ENCODE measurements around the gene MIS18BP1.

Gene MIS18BP1

DNA sequence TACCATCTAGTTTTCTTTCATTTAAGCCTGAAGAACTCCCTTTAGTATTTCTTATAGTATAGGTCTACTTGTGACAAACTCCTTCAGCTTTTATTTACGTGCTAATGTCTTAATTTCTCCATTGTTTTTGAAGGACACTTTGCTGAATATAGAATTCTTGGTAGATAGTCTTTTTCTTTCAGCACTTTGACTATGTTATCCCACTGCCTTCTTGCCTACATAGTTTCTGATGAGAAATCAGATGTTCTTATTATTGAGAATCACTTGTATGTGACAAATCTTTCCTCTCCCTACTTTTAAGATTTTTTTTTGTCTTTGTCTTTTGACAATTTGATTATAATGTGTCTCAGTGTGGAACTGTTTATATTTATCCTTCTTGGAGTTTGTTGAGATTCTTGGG, 5.1 kb upstream of the MIS18BP1 start:
- in situ Hi-C loops (cut with HindIII; ENCODE audit: low pct_ligation_motif_present, low sequenced_read_pairs) = no loop called here
- no peak for DNase-seq
- TF ChIP-seq, protein P1, sequence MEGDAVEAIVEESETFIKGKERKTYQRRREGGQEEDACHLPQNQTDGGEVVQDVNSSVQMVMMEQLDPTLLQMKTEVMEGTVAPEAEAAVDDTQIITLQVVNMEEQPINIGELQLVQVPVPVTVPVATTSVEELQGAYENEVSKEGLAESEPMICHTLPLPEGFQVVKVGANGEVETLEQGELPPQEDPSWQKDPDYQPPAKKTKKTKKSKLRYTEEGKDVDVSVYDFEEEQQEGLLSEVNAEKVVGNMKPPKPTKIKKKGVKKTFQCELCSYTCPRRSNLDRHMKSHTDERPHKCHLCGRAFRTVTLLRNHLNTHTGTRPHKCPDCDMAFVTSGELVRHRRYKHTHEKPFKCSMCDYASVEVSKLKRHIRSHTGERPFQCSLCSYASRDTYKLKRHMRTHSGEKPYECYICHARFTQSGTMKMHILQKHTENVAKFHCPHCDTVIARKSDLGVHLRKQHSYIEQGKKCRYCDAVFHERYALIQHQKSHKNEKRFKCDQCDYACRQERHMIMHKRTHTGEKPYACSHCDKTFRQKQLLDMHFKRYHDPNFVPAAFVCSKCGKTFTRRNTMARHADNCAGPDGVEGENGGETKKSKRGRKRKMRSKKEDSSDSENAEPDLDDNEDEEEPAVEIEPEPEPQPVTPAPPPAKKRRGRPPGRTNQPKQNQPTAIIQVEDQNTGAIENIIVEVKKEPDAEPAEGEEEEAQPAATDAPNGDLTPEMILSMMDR (IDR thresholded peaks at IDR 0.05; ENCODE audit: low read depth, low read length, missing control alignments) = no peak

GRCh38 chr14:45254771-45255170, 1.8 kb upstream of the MIS18BP1 start:
- DNase-seq = no peak
- in situ Hi-C loops (cut with HindIII; ENCODE audit: low pct_ligation_motif_present, low sequenced_read_pairs) = no loop called here
- Histone ChIP-seq H3K27ac (no peak overlapping the region), H3K4me3 (ENCODE audit: low read depth, low read length) (no peak overlapping the region), H3K36me3 (replicated peaks) (no peaks in the 10 kb centered on the region), H3K27me3 (replicated peaks) (no peaks in the 10 kb centered on the region)
- TF ChIP-seq, protein P1 (IDR thresholded peaks at IDR 0.05; ENCODE audit: low read depth, low read length, missing control alignments) = no peak

More for the DNA sequence above, 5.1 kb upstream of the MIS18BP1 start:
- Histone ChIP-seq H3K4me3 (ENCODE audit: low read depth, low read length) (no peak overlapping the region), H3K27me3 (replicated peaks) (no peaks in the 10 kb centered on the region), H3K36me3 (replicated peaks) (no peaks in the 10 kb centered on the region), H3K27ac (no peak overlapping the region)

DNA sequence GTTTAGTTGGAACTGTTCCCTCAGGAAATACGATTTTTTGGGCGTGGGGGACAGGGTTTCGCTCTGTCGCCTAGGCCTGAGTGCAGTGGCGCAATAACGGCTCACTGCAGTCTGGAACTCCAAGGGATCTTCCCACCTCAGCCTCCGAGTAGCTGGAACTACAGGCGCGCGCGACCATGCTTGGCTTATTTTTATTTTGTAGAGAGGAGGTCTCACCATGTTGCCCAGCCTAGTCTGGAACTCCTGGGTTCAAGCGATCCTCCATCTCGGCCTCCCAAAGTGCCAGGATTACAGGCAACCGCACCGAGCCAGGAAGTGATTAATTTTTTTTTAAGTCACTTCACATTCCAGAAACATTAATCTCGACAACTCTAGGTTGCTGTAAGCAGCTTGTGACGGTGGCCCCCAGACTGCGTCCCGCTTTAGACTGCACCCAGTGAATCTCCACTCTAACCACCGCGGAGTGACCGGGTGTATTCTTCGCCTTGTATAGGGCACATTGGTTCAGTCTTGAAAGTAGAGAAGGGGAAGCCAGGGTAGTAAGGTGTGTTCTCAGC, 830 bp upstream of the MIS18BP1 start:
- in situ Hi-C loops (cut with HindIII; ENCODE audit: low pct_ligation_motif_present, low sequenced_read_pairs) = no loop called here
- peak overlapping the region; percentile 87 for H3K27ac ChIP-seq
- peak; percentile 18 for DNase-seq
- TF ChIP-seq, protein P1 (IDR thresholded peaks at IDR 0.05; ENCODE audit: low read depth, low read length, missing control alignments) = no peak
- peak overlapping the region; percentile 84 for H3K4me3 ChIP-seq (ENCODE audit: low read depth, low read length)
- H3K36me3 ChIP-seq (replicated peaks) = no peaks in the 10 kb centered on the region
- no peaks in the 10 kb centered on the region for H3K27me3 ChIP-seq (replicated peaks)

- in situ Hi-C loops (cut with HindIII; ENCODE audit: low pct_ligation_motif_present, low sequenced_read_pairs) = no loop called here
- no peak for DNase-seq
- H3K36me3 ChIP-seq (replicated peaks) = no peaks in the 10 kb centered on the region
- peak overlapping the region; percentile 84 for H3K4me3 ChIP-seq (ENCODE audit: low read depth, low read length)
- peak overlapping the region; percentile 87 for H3K27ac ChIP-seq
- TF ChIP-seq, protein P1 (IDR thresholded peaks at IDR 0.05; ENCODE audit: low read depth, low read length, missing control alignments) = no peak
- H3K27me3 ChIP-seq (replicated peaks) = no peaks in the 10 kb centered on the region
Measured at GRCh38 chr14:45252366-45253069, 484 bp downstream of the MIS18BP1 start.

GRCh38 chr14:45251912-45252311, 1.1 kb downstream of the MIS18BP1 start:
- TF ChIP-seq, protein P1 (IDR thresholded peaks at IDR 0.05; ENCODE audit: low read depth, low read length, missing control alignments) = no peak
- no peaks in the 10 kb centered on the region for H3K36me3 ChIP-seq (replicated peaks)
- in situ Hi-C loops (cut with HindIII; ENCODE audit: low pct_ligation_motif_present, low sequenced_read_pairs) = no loop called here
- DNase-seq = no peak
- H3K4me3 ChIP-seq (ENCODE audit: low read depth, low read length) = peak overlapping the region; percentile 84
- H3K27ac ChIP-seq = peak overlapping the region; percentile 87
- H3K27me3 ChIP-seq (replicated peaks) = no peaks in the 10 kb centered on the region

Data from brain microvascular endothelial cell (primary cell).